CD14-positive monocyte (primary cell): ENCODE data around the gene MYO3B. TPM values are rescaled to one million over a fixed set of nuclear protein-coding genes. Genes with fewer than 3 reads are reported as not detected.

Experiments used
- DNase-seq, 3 donors: peaks; one replicate each; pipeline ENCODE4 v3.0.0-alpha.2; 2011 to 2022
- H2AFZ ChIP-seq: 2 replicates; pipeline ENCODE4 v1.6.0; 2012; ENCODE audit warnings: mild to moderate bottlenecking, low read depth, low read length, inconsistent platforms; ENCODE audit not compliant: insufficient read depth, poor library complexity, severe bottlenecking
- H3K27ac ChIP-seq, 2 donors: 1 replicate in 1 of 2; 2 replicates in 1 of 2; pipeline ENCODE4 v1.5.1; 2012 to 2013; ENCODE audit warnings: low read length in 2 of 2, control low read depth in 1 of 2, inconsistent platforms in 1 of 2, low read depth in 1 of 2, mild to moderate bottlenecking in 1 of 2
- H3K27me3 ChIP-seq, 2 donors: one replicate each; pipeline versions ENCODE4 v1.6.0 to v1.6.1; 2011 to 2013; ENCODE audit warnings: low read length in 2 of 2; ENCODE audit not compliant: control insufficient read depth in 2 of 2, insufficient read depth in 2 of 2
- H3K36me3 ChIP-seq, 2 donors: replicated peaks in 1 of 2; 1 replicate in 1 of 2; 2 replicates in 1 of 2; pipeline versions ENCODE4 v1.5.1 to v1.6.1; 2012 to 2013; ENCODE audit warnings: low read length in 2 of 2, control low read depth in 1 of 2, inconsistent platforms in 1 of 2, mild to moderate bottlenecking in 1 of 2; ENCODE audit not compliant: insufficient read depth in 2 of 2, control insufficient read depth in 1 of 2
- H3K4me1 ChIP-seq, 2 donors: 1 replicate in 1 of 2; 2 replicates in 1 of 2; pipeline versions ENCODE4 v1.5.1 to v1.6.1; 2012 to 2013; ENCODE audit warnings: low read length in 2 of 2, control low read depth in 1 of 2, inconsistent platforms in 1 of 2, mild to moderate bottlenecking in 1 of 2, moderate library complexity in 1 of 2; ENCODE audit not compliant: insufficient read depth in 2 of 2, control insufficient read depth in 1 of 2
- H3K4me2 ChIP-seq: replicated peaks from 2 replicates; pipeline ENCODE3; 2012; ENCODE audit warnings: low read length, moderate library complexity, mild to moderate bottlenecking; ENCODE audit not compliant: poor library complexity, severe bottlenecking; ENCODE audit errors: extremely low read depth
- H3K4me3 ChIP-seq, 3 experiments: fragments of 200-600 bp in 1 of 3; sonication (generic) in 1 of 3; replicated peaks in 1 of 3; 1 replicate in 2 of 3; 2 replicates in 1 of 3; pipeline ENCODE4 v1.5.1; 2011 to 2013; ENCODE audit warnings: low read length in 3 of 3, mild to moderate bottlenecking in 3 of 3, control low read depth in 2 of 3, low read depth in 2 of 3, inconsistent platforms in 1 of 3, moderate library complexity in 1 of 3
- H3K79me2 ChIP-seq: 2 replicates; pipeline ENCODE4 v1.6.0; 2012; ENCODE audit warnings: mild to moderate bottlenecking, control low read depth, inconsistent platforms, low read length, moderate library complexity; ENCODE audit not compliant: insufficient read depth
- H3K9ac ChIP-seq: 2 replicates; pipeline ENCODE4 v1.6.0; 2017; ENCODE audit warnings: low read length, mild to moderate bottlenecking; ENCODE audit not compliant: insufficient read depth, poor library complexity, severe bottlenecking
- H3K9me3 ChIP-seq, 2 donors: replicated peaks in 1 of 2; 1 replicate in 1 of 2; 2 replicates in 1 of 2; pipeline versions ENCODE4 v1.5.1 to v1.6.1; 2012 to 2013; ENCODE audit warnings: low read length in 2 of 2, control low read depth in 1 of 2; ENCODE audit not compliant: control insufficient read depth in 1 of 2, insufficient read depth in 1 of 2
- H4K20me1 ChIP-seq: 2 replicates; pipeline ENCODE4 v1.6.0; 2012; ENCODE audit warnings: mild to moderate bottlenecking, low read length, control low read depth, moderate library complexity; ENCODE audit not compliant: insufficient read depth
- H3K27ac Mint-ChIP-seq, 7 donors: one replicate each; pipeline ENCODE4 v1.8.0; 2020; ENCODE audit warnings: mild to moderate bottlenecking in 7 of 7, mixed read lengths in 7 of 7, moderate library complexity in 6 of 7, inconsistent platforms in 2 of 7
- H3K27me3 Mint-ChIP-seq, 3 donors: one replicate each; pipeline ENCODE4 v1.8.0; 2021 to 2022; ENCODE audit warnings: low read depth in 3 of 3, mild to moderate bottlenecking in 3 of 3, mixed read lengths in 3 of 3, moderate library complexity in 3 of 3, inconsistent platforms in 1 of 3
- H3K36me3 Mint-ChIP-seq, 2 donors: one replicate each; pipeline ENCODE4 v1.8.0; 2020; ENCODE audit warnings: mixed read lengths in 2 of 2, inconsistent platforms in 1 of 2, mild to moderate bottlenecking in 1 of 2
- H3K4me1 Mint-ChIP-seq: one replicate; pipeline ENCODE4 v1.8.0; 2020; ENCODE audit warnings: mild to moderate bottlenecking, mixed read lengths
- H3K4me3 Mint-ChIP-seq, 2 donors: one replicate each; pipeline ENCODE4 v1.8.0; 2020; ENCODE audit warnings: mild to moderate bottlenecking in 2 of 2, mixed read lengths in 2 of 2, moderate library complexity in 1 of 2
- H3K9me3 Mint-ChIP-seq, 7 donors: one replicate each; pipeline ENCODE4 v1.8.0; 2020 to 2022; ENCODE audit warnings: mixed read lengths in 7 of 7, mild to moderate bottlenecking in 6 of 7, moderate library complexity in 6 of 7, inconsistent platforms in 2 of 7
- CTCF ChIP-seq: fragments of 200-600 bp; IDR thresholded peaks from one replicate; pipeline ENCODE4 v1.8.0; 2022; ENCODE audit warnings: antibody characterized with exemption, mild to moderate bottlenecking
- WGBS: methylation state at CpG from one replicate; pipeline ENCODE4 v1.1.5; 2013; ENCODE audit warnings: missing lambda C conversion rate; ENCODE audit not compliant: insufficient coverage; 5-methylcytosine and 5-hydroxymethylcytosine counted together
- intact Hi-C, 2 donors: fragments of 100-400 bp; cut with micrococcal nuclease; formaldehyde crosslinking; loops; one replicate each; pipeline versions ENCODE4 v1.15.0 to v1.15.1; 2023
- polyA plus RNA-seq, 3 donors: library from polyadenylated mRNA; depleted of rRNA in 1 of 3; unstranded in 2 of 3; stranded (reverse) in 1 of 3; fragments of 300-500 nt in 2 of 3; fragments of >200 nt in 1 of 3; fragmentation: Illumina TruSeq in 2 of 3; gene quantifications; 1 replicate in 2 of 3; 2 replicates in 1 of 3; pipeline ENCODE4 v1.2.3, GENCODE V29; 2012 to 2021
- small RNA-seq: library from RNA; depleted of rRNA; stranded (forward); fragments of <200 nt; gene quantifications from one replicate; pipeline ENCODE3, GENCODE V24; 2012; ENCODE audit warnings: low read depth; ENCODE audit not compliant: insufficient read length

The MYO3B gene
- polyA plus RNA-seq, 3 donors, result not detected

GRCh38 chr2:170701011-170701410 is 523.1 kb downstream of the MYO3B start:
- Histone ChIP-seq H3K36me3 (no peaks in the 10 kb centered on the region), H3K27ac (no peak overlapping the region), H3K27me3 (peaks cover 4 to 6% of the 10 kb centered on the region in 2 donors), H3K4me1 (no peaks in the 10 kb centered on the region), H3K9me3 (peaks cover 0 to 6% of the 10 kb centered on the region in 2 donors), H3K79me2 (no peaks in the 10 kb centered on the region), H3K9ac (no peak overlapping the region), H3K4me2 (no peak overlapping the region), H3K4me3 (no peak overlapping the region), H2AFZ (no peak overlapping the region), H4K20me1 (no peaks in the 10 kb centered on the region)
- no peak for DNase-seq
- TF ChIP-seq CTCF, result no peak
- H3K4me1 Mint-ChIP-seq, result no peaks in the 10 kb centered on the region
- H3K4me3 Mint-ChIP-seq, result no peak overlapping the region
- 75% methylated on average over 1 of the region's 4 CpGs for WGBS
- intact Hi-C loops, result no loop called here
- no peak overlapping the region for H3K27ac Mint-ChIP-seq
- peaks cover 14 to 24% (median 15%) of the 10 kb centered on the region in 3 donors for H3K27me3 Mint-ChIP-seq
- peaks cover 0 to 11% (median 6%) of the 10 kb centered on the region in 7 donors for H3K9me3 Mint-ChIP-seq
- no peaks in the 10 kb centered on the region for H3K36me3 Mint-ChIP-seq

- H2AFZ ChIP-seq, result no peak overlapping the region
- peaks cover 20 to 25% of the 10 kb centered on the region in 2 donors for H3K27me3 ChIP-seq
- H3K27ac ChIP-seq, result no peak overlapping the region
- Mint-ChIP-seq H3K9me3 (peaks cover 0 to 13% (median 6%) of the 10 kb centered on the region in 7 donors), H3K4me1 (peaks cover 6% of the 10 kb centered on the region), H3K36me3 (no peaks in the 10 kb centered on the region), H3K4me3 (no peak overlapping the region), H3K27me3 (peaks cover 22 to 42% (median 35%) of the 10 kb centered on the region in 3 donors), H3K27ac (no peak overlapping the region)
- DNase-seq, result no peak
- no peak overlapping the region for H3K4me3 ChIP-seq
- WGBS, result 84% methylated on average over 3 of the region's 4 CpGs
- no peaks in the 10 kb centered on the region for H3K79me2 ChIP-seq
- H4K20me1 ChIP-seq, result no peaks in the 10 kb centered on the region
- H3K9ac ChIP-seq, result no peak overlapping the region
- no peaks in the 10 kb centered on the region for H3K36me3 ChIP-seq
- H3K4me2 ChIP-seq, result no peak overlapping the region
- no peak for TF ChIP-seq CTCF
- H3K4me1 ChIP-seq, result no peaks in the 10 kb centered on the region
- H3K9me3 ChIP-seq, result peaks cover 0 to 6% of the 10 kb centered on the region in 2 donors
- intact Hi-C loops, result no loop called here
Observed at GRCh38 chr2:170703776-170704476, 526.0 kb downstream of the MYO3B start.

Small RNA genes lying within 50 kb of the gene (small RNA-seq; reads per million reads assigned to genes)
- gene RF02271, result not detected
